ENCODE measurements around the gene UMPS.

UMPS gene

GRCh38 chr3:124764746-124765145 lies 34.5 kb downstream of the UMPS start:
- DNase-seq: no peak

GRCh38 chr3:124765197-124765840 lies 35.1 kb downstream of the UMPS start:
- no peak for DNase-seq

GRCh38 chr3:124766113-124767095 lies 36.2 kb downstream of the UMPS start:
- DNase-seq: no peak

- DNase-seq: no peak
Observed at GRCh38 chr3:124767264-124767663, 37.0 kb downstream of the UMPS start.

- no peak for DNase-seq
Observed at GRCh38 chr3:124767691-124768090, 37.4 kb downstream of the UMPS start.

- DNase-seq: no peak
Observed at GRCh38 chr3:124768812-124769211, 38.6 kb downstream of the UMPS start.

GRCh38 chr3:124769462-124769861 lies 39.2 kb downstream of the UMPS start:
- no peak for DNase-seq

GRCh38 chr3:124770336-124771082 lies 40.3 kb downstream of the UMPS start:
- DNase-seq: no peak

GRCh38 chr3:124771083-124771445 lies 40.8 kb downstream of the UMPS start:
- no peak for DNase-seq

GRCh38 chr3:124772081-124772831 lies 42.0 kb downstream of the UMPS start:
- no peak for DNase-seq

- no peak for DNase-seq
Observed at GRCh38 chr3:124773351-124774326, 43.4 kb downstream of the UMPS start.

- no peak for DNase-seq
Observed at GRCh38 chr3:124774327-124774718, 44.1 kb downstream of the UMPS start.

- no peak for DNase-seq
Observed at GRCh38 chr3:124774841-124775402, 44.7 kb downstream of the UMPS start.

- DNase-seq: no peak
Observed at GRCh38 chr3:124775877-124776276, 45.6 kb downstream of the UMPS start.

- DNase-seq: no peak
Observed at GRCh38 chr3:124776856-124777255, 46.6 kb downstream of the UMPS start.

GRCh38 chr3:124777762-124778470 lies 47.7 kb downstream of the UMPS start:
- DNase-seq: no peak

GRCh38 chr3:124779116-124779515 lies 48.9 kb downstream of the UMPS start:
- DNase-seq: no peak

GRCh38 chr3:124779751-124780191 lies 49.5 kb downstream of the UMPS start:
- DNase-seq: no peak

GRCh38 chr3:124780356-124780755 lies 50.1 kb downstream of the UMPS start:
- DNase-seq: no peak

- DNase-seq: no peak
Observed at GRCh38 chr3:124780761-124781475, 50.7 kb downstream of the UMPS start.
